Measurements from ENCODE around the gene ACTA2. TPM values are rescaled to one million over a fixed set of nuclear protein-coding genes. Genes with fewer than 3 reads are reported as not detected.

The ACTA2 gene
- polyA plus RNA-seq, 1 experiment = 815 TPM

- TF ChIP-seq, protein P1, sequence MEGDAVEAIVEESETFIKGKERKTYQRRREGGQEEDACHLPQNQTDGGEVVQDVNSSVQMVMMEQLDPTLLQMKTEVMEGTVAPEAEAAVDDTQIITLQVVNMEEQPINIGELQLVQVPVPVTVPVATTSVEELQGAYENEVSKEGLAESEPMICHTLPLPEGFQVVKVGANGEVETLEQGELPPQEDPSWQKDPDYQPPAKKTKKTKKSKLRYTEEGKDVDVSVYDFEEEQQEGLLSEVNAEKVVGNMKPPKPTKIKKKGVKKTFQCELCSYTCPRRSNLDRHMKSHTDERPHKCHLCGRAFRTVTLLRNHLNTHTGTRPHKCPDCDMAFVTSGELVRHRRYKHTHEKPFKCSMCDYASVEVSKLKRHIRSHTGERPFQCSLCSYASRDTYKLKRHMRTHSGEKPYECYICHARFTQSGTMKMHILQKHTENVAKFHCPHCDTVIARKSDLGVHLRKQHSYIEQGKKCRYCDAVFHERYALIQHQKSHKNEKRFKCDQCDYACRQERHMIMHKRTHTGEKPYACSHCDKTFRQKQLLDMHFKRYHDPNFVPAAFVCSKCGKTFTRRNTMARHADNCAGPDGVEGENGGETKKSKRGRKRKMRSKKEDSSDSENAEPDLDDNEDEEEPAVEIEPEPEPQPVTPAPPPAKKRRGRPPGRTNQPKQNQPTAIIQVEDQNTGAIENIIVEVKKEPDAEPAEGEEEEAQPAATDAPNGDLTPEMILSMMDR (IDR thresholded peaks at IDR 0.05; ENCODE audit: low read depth, low read length) = no peak
- no peak for DNase-seq (ENCODE audit: low read depth, low spot score)
- Histone ChIP-seq H3K9me3 (ENCODE audit: control insufficient read depth, insufficient read depth, low read length) (no peaks in the 10 kb centered on the region), H3K27me3 (ENCODE audit: control insufficient read depth, insufficient read depth, low read length) (no peaks in the 10 kb centered on the region), H3K27ac (ENCODE audit: low read depth, low read length) (no peak overlapping the region), H3K4me3 (ENCODE audit: low read depth, low read length) (no peak overlapping the region)
- ChIA-PET POLR2A (no interaction called here), CTCF (interaction anchor here (1.0 to 2.5 kb wide), 3 partner anchors 24 to 71 kb away, joined by 3 to 9 read pairs (median 5); no protein-coding TSS in a partner anchor)
Observed at GRCh38 chr10:88958721-88959120, 6.1 kb upstream of the ACTA2 start.

- POLR2A ChIA-PET = no interaction called here
- H3K27ac ChIP-seq (ENCODE audit: low read depth, low read length) = no peak overlapping the region
- TF ChIP-seq, protein P1 (IDR thresholded peaks at IDR 0.05; ENCODE audit: low read depth, low read length) = no peak
- CTCF ChIA-PET = interaction anchor here (0.8 to 2.5 kb wide), 4 partner anchors 21 to 30 kb away, joined by 3 to 9 read pairs (median 4); no protein-coding TSS in a partner anchor
- no peak overlapping the region for H3K4me3 ChIP-seq (ENCODE audit: low read depth, low read length)
- no peak for DNase-seq (ENCODE audit: low read depth, low spot score)
- H3K27me3 ChIP-seq (ENCODE audit: control insufficient read depth, insufficient read depth, low read length) = no peaks in the 10 kb centered on the region
- H3K9me3 ChIP-seq (ENCODE audit: control insufficient read depth, insufficient read depth, low read length) = no peaks in the 10 kb centered on the region
Observed at GRCh38 chr10:88957381-88957780, 4.8 kb upstream of the ACTA2 start.

- Histone ChIP-seq H3K4me3 (ENCODE audit: low read depth, low read length) (no peak overlapping the region), H3K9me3 (ENCODE audit: control insufficient read depth, insufficient read depth, low read length) (no peaks in the 10 kb centered on the region), H3K27me3 (ENCODE audit: control insufficient read depth, insufficient read depth, low read length) (no peaks in the 10 kb centered on the region), H3K27ac (ENCODE audit: low read depth, low read length) (no peak overlapping the region)
- ChIA-PET CTCF (interaction anchor here (0.6 to 3.0 kb wide), 3 partner anchors 18 to 75 kb away, joined by 3 to 13 read pairs (median 3); no protein-coding TSS in a partner anchor), POLR2A (no interaction called here)
- TF ChIP-seq, protein P1 (IDR thresholded peaks at IDR 0.05; ENCODE audit: low read depth, low read length) = no peak
- no peak for DNase-seq (ENCODE audit: low read depth, low spot score)
Observed at GRCh38 chr10:88954458-88955083, 2.0 kb upstream of the ACTA2 start.

- no peaks in the 10 kb centered on the region for H3K27me3 ChIP-seq (ENCODE audit: control insufficient read depth, insufficient read depth, low read length)
- CTCF ChIA-PET = interaction anchor here (1.4 to 3.0 kb wide), 2 partner anchors 34 to 76 kb away, joined by 4 to 13 read pairs; no protein-coding TSS in a partner anchor
- no peaks in the 10 kb centered on the region for H3K9me3 ChIP-seq (ENCODE audit: control insufficient read depth, insufficient read depth, low read length)
- DNase-seq (ENCODE audit: low read depth, low spot score) = no peak
- POLR2A ChIA-PET = no interaction called here
- no peak overlapping the region for H3K27ac ChIP-seq (ENCODE audit: low read depth, low read length)
- TF ChIP-seq, protein P1 (IDR thresholded peaks at IDR 0.05; ENCODE audit: low read depth, low read length) = no peak
- no peak overlapping the region for H3K4me3 ChIP-seq (ENCODE audit: low read depth, low read length)
Observed at GRCh38 chr10:88953662-88954061, 1.1 kb upstream of the ACTA2 start.
